GM18526 (cell line): Measurements from ENCODE around the gene ST6GALNAC3.

Source experiments
- POLR2A ChIP-seq: IDR thresholded peaks from 3 replicates; pipeline ENCODE4 v1.6.1; 2011; ENCODE audit not compliant: insufficient read length; ENCODE audit errors: extremely low read depth

The ST6GALNAC3 gene

DNA sequence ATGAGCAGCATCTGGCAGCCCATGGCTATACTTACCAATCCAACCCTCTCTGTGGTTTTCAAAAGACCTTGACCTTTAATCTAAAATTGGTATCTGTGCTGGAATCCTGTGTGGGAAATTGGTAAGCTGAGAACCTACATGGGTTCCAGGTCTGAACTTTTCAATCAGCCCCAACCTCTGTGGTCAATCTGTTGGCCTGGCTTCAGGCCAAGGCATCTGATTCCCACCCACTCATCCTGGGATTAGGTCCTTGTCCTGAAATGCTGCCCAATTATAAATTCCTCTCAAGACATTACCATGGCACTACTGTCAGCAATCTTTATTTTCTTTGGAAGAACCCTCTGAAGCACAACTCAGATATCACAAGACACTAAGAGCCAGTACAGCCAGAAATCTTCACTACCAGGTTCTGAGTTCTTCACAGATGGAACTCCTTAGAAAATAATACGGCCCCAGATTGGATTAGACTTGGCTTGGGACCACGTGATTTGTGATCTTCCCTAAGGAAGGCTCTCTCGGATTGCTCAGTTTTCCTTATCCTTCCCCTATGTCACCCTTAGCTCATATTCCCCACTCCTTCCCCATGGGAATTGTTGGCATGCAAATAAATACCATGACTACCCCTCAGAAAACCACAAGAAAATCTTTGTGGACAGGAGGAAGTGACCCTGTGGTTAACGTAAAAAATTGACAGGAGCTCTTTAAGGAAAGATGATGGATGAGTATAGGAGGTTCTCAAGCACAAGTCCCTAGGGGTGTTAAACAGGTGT, 584.8 kb downstream of the ST6GALNAC3 start:
- no peak for TF ChIP-seq POLR2A

DNA sequence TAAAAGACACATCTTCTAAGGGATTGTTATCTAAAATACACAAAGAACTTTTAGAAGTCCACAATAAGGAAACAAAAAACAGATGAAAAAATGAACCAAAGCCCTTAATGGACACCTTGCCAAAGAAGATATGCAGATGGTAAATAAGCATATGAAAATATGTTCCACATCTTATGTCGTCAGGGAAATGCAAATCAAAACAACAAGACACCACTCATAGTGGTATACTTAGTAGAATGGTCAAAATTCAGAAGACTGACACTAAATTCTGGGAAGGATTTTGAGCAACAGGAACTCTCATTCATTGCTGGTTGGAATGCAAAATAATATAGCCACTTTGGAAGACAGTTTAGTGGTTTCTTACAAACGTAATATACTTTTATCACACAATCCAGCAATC, 587.0 kb downstream of the ST6GALNAC3 start:
- no peak for TF ChIP-seq POLR2A

DNA sequence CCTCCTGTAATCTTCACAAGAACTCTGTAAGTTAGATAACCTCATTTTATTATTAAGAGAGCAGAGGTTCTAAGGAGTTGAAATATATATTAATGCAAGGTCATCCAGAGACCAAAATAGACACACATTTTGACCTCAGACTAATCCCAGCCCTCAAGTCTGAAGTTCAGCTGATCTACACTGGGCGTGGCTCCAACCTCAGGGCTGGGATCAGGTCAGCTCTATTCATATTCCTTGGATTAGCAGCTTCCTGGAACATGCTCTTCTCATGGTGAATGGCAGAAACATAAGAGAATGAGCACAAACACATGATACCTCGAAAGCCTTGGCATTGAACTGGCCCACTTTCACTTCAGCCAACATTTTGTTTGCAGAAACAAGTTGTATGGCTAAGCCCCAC, 592.0 kb downstream of the ST6GALNAC3 start:
- TF ChIP-seq POLR2A, result no peak

DNA sequence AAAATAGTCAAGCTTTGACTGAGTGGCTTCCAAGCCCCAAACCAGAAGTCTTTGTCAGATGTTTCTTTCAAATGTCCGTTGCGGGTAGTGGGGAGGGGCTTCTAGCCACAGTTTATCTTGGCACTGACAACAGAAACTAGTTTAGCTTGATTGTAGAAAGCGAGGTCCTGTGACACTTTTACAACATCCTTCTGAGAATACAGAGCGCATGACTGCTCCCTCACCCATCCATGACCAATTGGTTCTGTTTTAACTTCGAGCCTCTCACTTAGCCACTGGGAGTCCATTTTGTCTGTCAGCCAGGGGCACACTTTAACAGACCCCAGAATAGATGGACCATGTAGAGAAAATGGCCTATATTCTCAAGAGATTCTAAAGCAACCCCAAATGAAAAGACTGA, 593.5 kb downstream of the ST6GALNAC3 start:
- no peak for TF ChIP-seq POLR2A

DNA sequence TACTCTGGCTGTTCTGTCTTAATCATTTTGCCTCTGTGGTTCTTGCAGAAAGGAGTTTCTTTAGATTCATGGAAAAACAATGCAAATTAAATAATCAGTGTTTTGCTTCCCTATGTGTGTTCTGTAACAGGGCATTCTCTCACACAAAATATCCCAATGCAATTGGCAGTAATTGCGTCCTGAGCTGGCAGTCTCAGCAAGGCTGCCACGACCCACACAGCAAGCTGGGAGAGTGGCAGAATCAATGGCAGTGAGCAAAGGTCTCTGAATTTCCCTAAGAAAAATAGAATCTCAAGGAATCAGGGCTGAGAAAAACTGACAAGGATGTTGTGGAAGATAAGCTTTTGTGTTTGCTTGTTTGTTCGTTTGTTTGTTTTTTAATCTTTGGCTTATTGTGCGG, 594.6 kb downstream of the ST6GALNAC3 start:
- TF ChIP-seq POLR2A, result no peak

DNA sequence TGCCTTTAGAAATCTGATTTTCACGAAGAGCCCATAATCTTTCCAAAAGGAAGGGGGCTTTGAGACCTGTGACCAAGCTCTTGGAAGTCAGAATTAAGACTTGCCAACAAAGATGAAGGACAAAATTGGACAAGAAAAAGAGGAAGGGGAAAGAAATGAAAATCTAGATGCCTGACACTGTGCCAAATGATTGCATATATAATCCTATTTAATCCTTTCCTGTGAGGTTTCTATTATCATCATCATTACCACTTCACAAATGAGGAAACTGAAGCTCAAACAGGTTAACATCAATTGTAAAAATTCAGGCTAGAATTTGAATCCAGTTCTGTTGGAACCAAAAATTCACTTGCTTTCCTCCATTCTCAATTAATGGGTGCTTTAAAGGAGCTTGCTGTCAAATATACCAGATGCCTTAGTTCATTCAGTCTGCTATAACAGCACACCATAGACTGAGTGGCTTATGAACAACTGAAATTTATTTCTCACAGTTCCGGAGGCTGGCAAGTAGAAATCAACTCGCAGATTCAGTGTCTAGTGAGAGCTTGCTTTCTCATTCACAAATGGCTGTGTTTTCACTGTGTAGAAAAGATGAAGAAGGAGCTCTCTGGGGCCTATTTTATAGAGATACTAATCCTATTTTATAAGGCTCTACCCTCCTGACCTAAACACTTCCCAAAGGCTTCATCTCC, 595.2 kb downstream of the ST6GALNAC3 start:
- TF ChIP-seq POLR2A, result no peak

DNA sequence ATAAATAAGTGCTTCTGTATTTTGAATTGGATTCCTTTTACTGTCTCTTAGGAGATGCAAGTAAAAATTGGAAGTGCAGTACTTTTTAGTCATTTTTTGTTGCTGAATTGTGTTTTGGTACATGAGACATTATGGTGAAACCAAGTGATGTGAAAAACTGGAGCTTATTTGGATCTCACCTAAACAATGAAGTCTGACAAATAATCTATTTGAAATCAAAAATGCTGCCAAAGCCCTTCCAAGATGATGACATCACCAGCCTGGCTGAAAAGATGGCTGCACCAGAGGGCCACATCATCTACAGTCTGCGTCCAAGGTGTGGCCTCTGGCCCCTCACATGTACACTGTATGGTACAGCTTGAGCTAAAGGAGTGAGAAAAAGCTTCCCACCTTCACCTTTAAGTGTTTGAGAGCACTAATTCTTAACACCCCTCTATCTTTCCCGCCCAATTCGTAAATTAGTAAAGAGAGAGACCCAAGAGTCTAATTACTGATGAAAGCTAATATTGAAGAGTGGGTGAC, 600.2 kb downstream of the ST6GALNAC3 start:
- no peak for TF ChIP-seq POLR2A

DNA sequence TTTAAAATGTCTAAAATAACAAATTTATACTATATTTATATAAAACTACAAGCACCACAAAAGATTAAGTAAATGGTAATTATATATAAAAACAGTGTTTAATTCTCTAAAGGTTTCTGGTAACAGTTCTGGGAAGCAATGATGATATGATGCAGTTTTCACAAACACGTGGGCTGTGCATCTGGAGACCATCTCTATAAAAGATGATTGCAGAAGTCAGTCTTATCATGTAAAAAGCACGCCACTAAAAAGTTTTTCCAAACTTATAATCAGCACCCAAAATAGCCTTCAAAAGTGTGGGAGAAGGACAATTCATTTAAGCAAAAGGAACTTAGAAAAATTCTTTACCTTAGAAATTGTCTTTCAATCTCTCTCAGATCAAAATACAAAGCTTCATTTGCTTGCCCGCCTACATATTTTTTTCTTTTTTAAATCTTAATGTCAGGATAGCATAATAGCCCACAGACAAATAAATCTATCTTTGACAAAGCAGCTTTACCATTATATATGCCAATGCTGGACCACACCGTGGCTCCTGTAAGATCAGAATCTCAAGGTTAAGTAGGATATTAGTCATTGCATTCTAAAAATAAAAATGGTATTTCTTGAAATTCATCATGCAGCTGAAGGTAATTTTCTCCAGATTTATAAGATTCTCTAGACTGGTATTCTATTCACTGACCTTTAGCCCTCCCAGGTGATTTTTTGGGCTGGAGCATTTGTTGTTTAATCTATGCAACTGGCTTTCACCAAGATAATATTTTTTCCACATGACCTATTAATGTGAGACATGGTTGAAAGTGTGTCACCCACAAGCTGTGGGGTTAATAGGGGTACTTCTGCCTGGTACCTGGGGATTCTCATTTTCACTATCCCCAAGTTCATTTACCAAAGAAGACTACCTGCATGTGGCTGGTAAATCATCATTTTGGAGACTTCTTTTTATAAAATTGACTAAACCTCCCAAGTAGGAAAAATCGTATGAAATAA, 603.2 kb downstream of the ST6GALNAC3 start:
- no peak for TF ChIP-seq POLR2A

DNA sequence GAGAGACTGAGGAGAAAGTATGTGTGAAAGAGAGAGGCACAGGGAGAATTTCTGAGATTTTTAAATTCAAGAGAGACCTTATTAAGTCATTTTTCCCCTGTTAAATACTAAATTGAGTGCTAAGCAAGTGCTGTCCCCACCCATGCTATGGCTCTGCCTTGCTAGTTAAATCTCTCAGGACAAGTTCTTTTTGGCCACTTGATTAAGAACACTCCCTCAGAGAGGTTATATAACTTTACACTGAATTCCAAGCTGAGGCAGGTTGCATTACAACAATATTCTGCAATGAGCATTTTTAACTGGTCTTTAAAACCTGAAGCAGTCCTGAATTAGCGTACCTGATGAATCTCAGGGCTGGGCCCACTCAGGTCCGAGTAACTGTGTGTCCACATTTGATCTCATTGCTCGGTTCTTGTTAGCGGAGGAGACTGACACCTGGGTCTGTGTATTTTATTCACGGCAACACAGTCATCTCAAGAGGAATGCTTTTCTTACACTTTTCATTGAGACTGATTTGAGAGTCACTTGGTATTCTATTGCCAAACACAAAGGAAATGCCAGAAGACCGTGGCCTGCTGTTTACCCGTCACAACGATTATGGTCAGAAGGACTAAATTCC, 605.1 kb downstream of the ST6GALNAC3 start:
- no peak for TF ChIP-seq POLR2A

DNA sequence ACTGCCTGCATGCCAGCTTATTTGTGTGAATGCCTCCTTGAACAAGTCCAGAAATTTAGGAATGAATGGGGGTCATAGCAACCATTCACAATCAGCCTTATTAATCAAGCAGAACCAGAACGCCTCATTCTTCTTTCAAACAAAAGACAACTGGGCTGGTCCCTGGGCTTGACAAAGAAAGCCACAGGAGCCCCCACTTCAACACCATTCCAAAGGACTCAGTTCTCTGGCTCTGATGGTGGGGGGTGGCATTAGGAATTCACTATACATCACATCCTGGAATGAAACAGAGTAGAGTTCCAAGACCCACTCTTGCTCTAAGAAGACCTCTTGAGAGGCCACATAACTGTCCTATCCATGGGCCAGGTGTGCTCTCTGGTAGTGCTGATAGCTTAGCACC, 606.1 kb downstream of the ST6GALNAC3 start:
- no peak for TF ChIP-seq POLR2A

DNA sequence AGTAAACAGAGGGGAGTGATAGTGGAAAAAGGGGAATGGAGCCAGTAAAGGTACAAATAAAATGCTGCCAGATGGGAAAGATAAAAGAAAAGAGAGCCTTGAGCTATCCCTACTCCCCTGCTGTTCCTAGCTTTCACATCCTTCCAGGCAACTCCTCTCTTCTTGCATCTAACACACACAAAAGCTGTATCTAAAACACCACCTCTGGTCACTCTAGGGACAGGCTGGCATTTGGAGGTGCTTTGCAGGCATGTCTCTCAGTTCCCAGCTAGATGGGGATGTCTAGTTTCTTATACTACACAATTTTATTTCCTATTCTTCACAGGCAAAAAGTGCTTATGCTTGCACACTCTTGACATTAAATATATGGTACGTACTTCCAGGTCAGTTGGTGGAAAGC, 607.6 kb downstream of the ST6GALNAC3 start:
- no peak for TF ChIP-seq POLR2A
